ENCODE data around the gene PRR30. TPM values are rescaled to one million over a fixed set of nuclear protein-coding genes. Genes with fewer than 3 reads are reported as not detected.
"Not testable (repeated sequence)": the region's sequence is repeated elsewhere in the genome, so short reads cannot be mapped to it uniquely, and the experiment has no call there.

PRR30 gene
- total RNA-seq, 4 donors from 2014 or later: not detected

- no peak overlapping the region for H3K4me3 ChIP-seq
- H3K27ac ChIP-seq (replicated peaks in 1 of 4): no peak overlapping the region
- no peaks in the 10 kb centered on the region for H3K36me3 ChIP-seq
- H3K4me1 ChIP-seq: peaks cover 5 to 15% (median 14%) of the 10 kb centered on the region in 4 donors
- WGBS: 66% methylated on average over 2 of the region's 2 CpGs
- intact Hi-C loops (cut with DNase I): no loop called here
- DNase-seq (ENCODE audit: extremely low spot score): no peak
- H3K9me3 ChIP-seq: no peaks in the 10 kb centered on the region
- H3K27me3 ChIP-seq: peaks cover 0 to 41% (median 13%) of the 10 kb centered on the region in 4 donors
- TF ChIP-seq, protein P1, sequence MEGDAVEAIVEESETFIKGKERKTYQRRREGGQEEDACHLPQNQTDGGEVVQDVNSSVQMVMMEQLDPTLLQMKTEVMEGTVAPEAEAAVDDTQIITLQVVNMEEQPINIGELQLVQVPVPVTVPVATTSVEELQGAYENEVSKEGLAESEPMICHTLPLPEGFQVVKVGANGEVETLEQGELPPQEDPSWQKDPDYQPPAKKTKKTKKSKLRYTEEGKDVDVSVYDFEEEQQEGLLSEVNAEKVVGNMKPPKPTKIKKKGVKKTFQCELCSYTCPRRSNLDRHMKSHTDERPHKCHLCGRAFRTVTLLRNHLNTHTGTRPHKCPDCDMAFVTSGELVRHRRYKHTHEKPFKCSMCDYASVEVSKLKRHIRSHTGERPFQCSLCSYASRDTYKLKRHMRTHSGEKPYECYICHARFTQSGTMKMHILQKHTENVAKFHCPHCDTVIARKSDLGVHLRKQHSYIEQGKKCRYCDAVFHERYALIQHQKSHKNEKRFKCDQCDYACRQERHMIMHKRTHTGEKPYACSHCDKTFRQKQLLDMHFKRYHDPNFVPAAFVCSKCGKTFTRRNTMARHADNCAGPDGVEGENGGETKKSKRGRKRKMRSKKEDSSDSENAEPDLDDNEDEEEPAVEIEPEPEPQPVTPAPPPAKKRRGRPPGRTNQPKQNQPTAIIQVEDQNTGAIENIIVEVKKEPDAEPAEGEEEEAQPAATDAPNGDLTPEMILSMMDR (IDR thresholded peaks at IDR 0.05): no peak
- TF ChIP-seq EP300 (IDR thresholded peaks at IDR 0.05): no peak
Observed at GRCh38 chr2:27115519-27115918, 23.7 kb downstream of the PRR30 start.

DNA sequence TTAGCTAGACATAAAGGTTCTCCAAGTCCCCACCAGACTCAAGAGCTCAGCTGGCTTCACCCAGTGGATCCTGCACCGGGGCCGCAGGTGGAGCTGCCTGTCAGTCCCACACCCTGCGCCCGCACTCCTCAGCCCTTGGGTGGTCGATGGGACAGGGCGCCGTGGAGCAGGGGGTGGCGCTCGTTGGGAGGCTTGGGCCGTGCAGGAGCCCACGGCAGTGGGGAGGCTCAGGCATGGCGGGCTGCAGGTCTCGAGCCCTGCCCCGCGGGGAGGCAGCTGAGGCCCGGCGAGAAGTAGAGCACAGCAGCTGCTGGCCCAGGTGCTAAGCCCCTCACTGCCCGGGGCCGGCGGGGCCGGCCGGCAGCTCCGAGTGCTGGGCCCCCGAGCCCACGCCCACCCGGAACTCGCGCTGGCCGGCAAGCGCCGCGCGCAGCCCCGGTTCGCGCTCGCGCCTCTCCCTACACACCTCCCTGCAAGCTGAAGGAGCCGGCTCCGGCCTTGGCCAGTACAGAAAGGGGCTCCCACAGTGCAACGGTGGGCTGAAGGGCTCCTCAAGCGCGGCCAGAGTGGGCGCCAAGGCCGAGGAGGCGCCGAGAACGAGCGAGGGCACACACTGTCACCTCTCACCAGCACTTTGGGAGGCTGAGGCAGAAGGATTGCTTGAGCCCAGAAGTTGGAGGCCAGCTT lies 27.7 kb downstream of the PRR30 start:
- H3K4me1 ChIP-seq; H3K36me3 ChIP-seq; DNase-seq (ENCODE audit: extremely low spot score); H3K9me3 ChIP-seq; H3K27ac ChIP-seq (replicated peaks in 1 of 4); intact Hi-C loops (cut with DNase I); H3K4me3 ChIP-seq: not testable (repeated sequence)
- peaks cover 0 to 20% (median 0%) of the 10 kb centered on the region in 4 donors for H3K27me3 ChIP-seq
- WGBS: 92% methylated on average over 47 of the region's 49 CpGs

DNA sequence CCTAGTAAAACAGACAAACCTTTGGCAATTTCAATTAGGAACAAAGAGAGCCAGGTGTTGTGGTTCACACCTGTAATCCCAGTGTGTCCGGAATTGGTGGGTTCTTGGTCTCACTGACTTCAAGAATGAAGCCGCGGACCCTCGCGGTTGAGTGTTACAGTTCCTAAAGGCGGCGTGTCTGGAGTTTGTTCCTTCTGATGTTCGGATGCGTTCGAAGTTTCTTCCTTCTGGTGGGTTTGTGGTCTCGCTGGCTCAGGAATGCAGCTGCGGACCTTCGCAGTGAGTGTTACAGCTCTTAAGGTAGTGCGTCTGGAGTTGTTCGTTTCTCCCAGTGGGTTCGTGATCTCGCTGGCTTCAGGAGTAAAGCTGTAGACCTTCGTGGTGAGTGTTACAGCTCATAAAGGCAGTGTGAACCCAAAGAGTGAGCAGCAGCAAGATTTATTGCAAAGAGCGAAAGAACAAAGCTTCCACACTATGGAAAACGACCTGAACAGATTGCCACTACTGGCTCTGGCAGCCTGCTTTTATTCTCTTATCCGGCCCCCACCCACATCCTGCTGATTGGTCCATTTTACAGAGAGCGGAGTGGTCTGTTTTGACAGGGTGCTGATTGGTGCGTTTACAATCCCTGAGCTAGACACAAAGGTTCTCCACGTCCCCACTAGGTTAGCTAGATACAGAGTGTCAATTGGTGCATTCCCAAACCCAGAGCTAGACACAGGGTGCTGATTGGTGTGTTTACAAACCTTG lies 28.4 kb downstream of the PRR30 start:
- intact Hi-C loops (cut with DNase I); H3K36me3 ChIP-seq; DNase-seq (ENCODE audit: extremely low spot score); H3K27ac ChIP-seq (replicated peaks in 1 of 4); H3K4me3 ChIP-seq; H3K9me3 ChIP-seq; H3K4me1 ChIP-seq: not testable (repeated sequence)
- WGBS: 86% methylated on average over 24 of the region's 24 CpGs
- peaks cover 0 to 20% (median 0%) of the 10 kb centered on the region in 4 donors for H3K27me3 ChIP-seq

DNA sequence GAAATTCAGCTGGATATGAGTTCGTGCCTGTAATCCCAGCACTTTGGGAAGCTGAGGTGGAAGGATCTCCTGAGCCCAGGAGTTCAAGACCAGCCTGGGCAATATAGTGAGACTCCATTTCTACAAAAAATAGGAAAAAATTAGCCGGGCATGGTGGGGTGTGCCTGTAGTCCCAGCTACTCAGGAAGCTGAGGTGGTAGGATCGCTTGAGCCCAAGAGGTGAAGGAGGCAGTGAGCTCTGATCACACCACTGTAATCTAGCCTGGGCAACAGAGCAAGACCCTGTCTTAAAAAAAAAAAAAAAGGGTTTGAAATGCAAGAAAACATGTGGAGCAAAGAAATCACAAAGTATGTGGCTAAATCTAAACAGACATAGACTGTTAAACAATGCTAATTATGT lies 30.1 kb downstream of the PRR30 start:
- TF ChIP-seq, protein P1 (IDR thresholded peaks at IDR 0.05): no peak
- TF ChIP-seq POLR2A (IDR thresholded peaks at IDR 0.05; ENCODE audit: low read depth) (no peak), EP300 (IDR thresholded peaks at IDR 0.05) (no peak), POLR2AphosphoS5 (IDR thresholded peaks at IDR 0.05) (no peak)
- intact Hi-C loops (cut with DNase I): no loop called here
- no peak overlapping the region for H3K27ac ChIP-seq (replicated peaks in 1 of 4)
- H3K4me3 ChIP-seq: no peak overlapping the region
- H3K27me3 ChIP-seq: peaks cover 0 to 36% (median 0%) of the 10 kb centered on the region in 4 donors
- no peak for DNase-seq (ENCODE audit: extremely low spot score)
- no peaks in the 10 kb centered on the region for H3K4me1 ChIP-seq
- no peaks in the 10 kb centered on the region for H3K9me3 ChIP-seq
- 92% methylated on average over 3 of the region's 3 CpGs for WGBS
- no peaks in the 10 kb centered on the region for H3K36me3 ChIP-seq

GRCh38 chr2:27108221-27108620 lies 31.0 kb downstream of the PRR30 start:
- intact Hi-C loops (cut with DNase I): no loop called here
- TF ChIP-seq POLR2AphosphoS5 (IDR thresholded peaks at IDR 0.05) (no peak), POLR2A (IDR thresholded peaks at IDR 0.05; ENCODE audit: low read depth) (no peak), EP300 (IDR thresholded peaks at IDR 0.05) (no peak)
- TF ChIP-seq, protein P1 (IDR thresholded peaks at IDR 0.05): no peak
- no peak for DNase-seq (ENCODE audit: extremely low spot score)
- Histone ChIP-seq H3K4me3 (no peak overlapping the region), H3K27me3 (peaks cover 0 to 39% (median 0%) of the 10 kb centered on the region in 4 donors), H3K27ac (replicated peaks in 1 of 4) (no peak overlapping the region), H3K9me3 (no peaks in the 10 kb centered on the region), H3K4me1 (no peaks in the 10 kb centered on the region), H3K36me3 (no peaks in the 10 kb centered on the region)
- WGBS: 81% methylated on average over 2 of the region's 2 CpGs

Measured in esophagus muscularis mucosa (tissue), 4 donors.